DOHH2 (cell line): Measurements from ENCODE around the gene SPIN2A.

Experiments
- CTCF ChIP-seq: fragments of 200-600 bp; sonication (generic); IDR thresholded peaks from one replicate; pipeline ENCODE4 v1.5.1; 2014; ENCODE audit warnings: antibody characterized with exemption, mild to moderate bottlenecking, low read depth, low read length; ENCODE audit not compliant: poor library complexity, severe bottlenecking
- EZH2phosphoT487 ChIP-seq: fragments of 200-600 bp; sonication (generic); IDR thresholded peaks from 2 replicates; pipeline ENCODE4 v1.6.1; 2017; ENCODE audit warnings: borderline replicate concordance, mild to moderate bottlenecking, antibody characterized with exemption, low read length, moderate library complexity, mixed read lengths

DNA sequence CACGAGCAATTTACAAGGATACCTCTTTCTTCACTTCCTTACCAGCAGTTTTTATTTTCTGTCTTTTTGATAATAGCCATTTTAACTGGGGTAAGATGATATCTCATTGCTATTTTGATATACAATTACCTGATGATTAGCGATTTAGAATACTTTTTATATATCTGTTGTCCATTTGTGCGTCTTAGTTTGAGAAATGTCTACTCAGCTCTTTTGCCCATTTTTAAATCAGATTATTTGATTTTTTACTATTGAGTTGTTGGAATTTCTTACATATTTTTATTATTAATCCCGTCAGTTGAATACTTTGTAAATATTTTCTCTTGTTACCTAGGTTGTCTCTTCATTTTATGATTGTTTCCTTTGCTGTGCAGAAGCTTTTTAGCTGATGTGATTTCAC, 1.5 kb upstream of the SPIN2A start:
- TF ChIP-seq CTCF (no peak), EZH2phosphoT487 (no peak)
